ENCODE data around the gene CD109.

Gene CD109

GRCh38 chr6:73655341-73655917 lies 40.6 kb upstream of the CD109 start:
- no peak overlapping the region for H3K4me3 ChIP-seq (ENCODE audit: low read depth, low read length)
- DNase-seq (ENCODE audit: low read depth), result no peak

GRCh38 chr6:73656531-73657145 lies 39.4 kb upstream of the CD109 start:
- no peak for DNase-seq (ENCODE audit: low read depth)
- TF ChIP-seq POLR2A (IDR thresholded peaks at IDR 0.05; ENCODE audit: extremely low read depth, insufficient read length), result no peak
- no peak for TF ChIP-seq CTCF (IDR thresholded peaks at IDR 0.05; ENCODE audit: low read depth, low read length)
- no peak for TF ChIP-seq MAX (IDR thresholded peaks at IDR 0.05; ENCODE audit: low read depth, low read length)
- TF ChIP-seq MYC (IDR thresholded peaks at IDR 0.05; ENCODE audit: low read depth, low read length), result no peak
- no peak overlapping the region for H3K4me3 ChIP-seq (ENCODE audit: low read depth, low read length)

More at GRCh38 chr6:73655341-73655917, 40.6 kb upstream of the CD109 start:
- TF ChIP-seq MYC (IDR thresholded peaks at IDR 0.05; ENCODE audit: low read depth, low read length), result no peak
- no peak for TF ChIP-seq MAX (IDR thresholded peaks at IDR 0.05; ENCODE audit: low read depth, low read length)
- TF ChIP-seq CTCF (IDR thresholded peaks at IDR 0.05; ENCODE audit: low read depth, low read length), result no peak
- TF ChIP-seq POLR2A (IDR thresholded peaks at IDR 0.05; ENCODE audit: extremely low read depth, insufficient read length), result no peak

- no peak for DNase-seq (ENCODE audit: low read depth)
- no peak for TF ChIP-seq CTCF (IDR thresholded peaks at IDR 0.05; ENCODE audit: low read depth, low read length)
- TF ChIP-seq MAX (IDR thresholded peaks at IDR 0.05; ENCODE audit: low read depth, low read length), result no peak
- TF ChIP-seq POLR2A (IDR thresholded peaks at IDR 0.05; ENCODE audit: extremely low read depth, insufficient read length), result no peak
- TF ChIP-seq MYC (IDR thresholded peaks at IDR 0.05; ENCODE audit: low read depth, low read length), result no peak
- no peak overlapping the region for H3K4me3 ChIP-seq (ENCODE audit: low read depth, low read length)
These were observed 38.8 kb upstream of the CD109 start for GRCh38 chr6:73657201-73657600.

GRCh38 chr6:73664701-73665100 lies 31.3 kb upstream of the CD109 start:
- H3K4me3 ChIP-seq (ENCODE audit: low read depth, low read length), result no peak overlapping the region
- TF ChIP-seq MYC (IDR thresholded peaks at IDR 0.05; ENCODE audit: low read depth, low read length) (no peak), POLR2A (IDR thresholded peaks at IDR 0.05; ENCODE audit: extremely low read depth, insufficient read length) (no peak), CTCF (IDR thresholded peaks at IDR 0.05; ENCODE audit: low read depth, low read length) (no peak), MAX (IDR thresholded peaks at IDR 0.05; ENCODE audit: low read depth, low read length) (no peak)
- DNase-seq (ENCODE audit: low read depth), result no peak

- DNase-seq (ENCODE audit: low read depth), result no peak
- TF ChIP-seq POLR2A (IDR thresholded peaks at IDR 0.05; ENCODE audit: extremely low read depth, insufficient read length), result no peak
- no peak for TF ChIP-seq MYC (IDR thresholded peaks at IDR 0.05; ENCODE audit: low read depth, low read length)
- no peak for TF ChIP-seq CTCF (IDR thresholded peaks at IDR 0.05; ENCODE audit: low read depth, low read length)
- TF ChIP-seq MAX (IDR thresholded peaks at IDR 0.05; ENCODE audit: low read depth, low read length), result no peak
- H3K4me3 ChIP-seq (ENCODE audit: low read depth, low read length), result no peak overlapping the region
These were observed 30.2 kb upstream of the CD109 start for GRCh38 chr6:73665686-73666319.

Data from NB4 (cell line).